HG03565 (cell line): ENCODE measurements around the gene POLA2.

Experiments
- ATAC-seq: cut with Tn5 transposase; IDR thresholded peaks from one replicate; pipeline ENCODE4 v1.9.1; 2021; ENCODE audit warnings: mild to moderate bottlenecking, moderate library complexity; ENCODE audit not compliant: unreplicated experiment

The POLA2 gene

GRCh38 chr11:65305501-65306268 is 43.9 kb downstream of the POLA2 start:
- no peak for ATAC-seq

- no peak for ATAC-seq
Observed at GRCh38 chr11:65307298-65308229, 45.8 kb downstream of the POLA2 start.

DNA sequence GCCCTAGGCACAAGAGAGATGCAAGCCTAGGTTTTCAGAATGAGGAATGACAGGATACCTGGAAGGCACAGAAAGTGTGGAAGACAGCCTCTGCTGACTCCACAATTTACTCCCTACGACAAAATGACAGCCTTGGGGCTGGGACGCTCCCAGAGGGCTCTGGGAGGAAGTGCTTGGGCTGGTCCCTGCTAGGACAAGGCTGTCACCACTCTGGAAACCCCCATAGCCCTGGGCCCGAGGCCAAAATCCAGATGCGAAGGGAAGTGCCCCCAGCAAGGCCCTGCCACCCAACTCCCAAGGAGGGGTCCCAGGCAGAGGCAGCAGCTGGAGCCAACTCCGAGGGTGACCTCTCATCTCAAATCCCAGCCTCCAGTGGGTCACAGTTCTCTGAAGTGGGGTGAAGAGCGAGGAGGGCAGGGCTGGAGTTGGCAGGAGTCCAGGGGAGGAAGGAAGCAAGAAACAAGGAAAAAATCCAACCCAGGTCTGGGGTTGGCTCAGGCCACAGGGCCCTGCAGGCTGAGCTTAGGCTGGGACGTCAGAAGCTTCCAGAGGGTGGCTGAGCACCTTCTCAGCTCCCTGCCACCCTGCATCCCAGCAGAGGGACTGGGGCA is 46.6 kb downstream of the POLA2 start:
- no peak for ATAC-seq

GRCh38 chr11:65309006-65309405 is 47.2 kb downstream of the POLA2 start:
- no peak for ATAC-seq

DNA sequence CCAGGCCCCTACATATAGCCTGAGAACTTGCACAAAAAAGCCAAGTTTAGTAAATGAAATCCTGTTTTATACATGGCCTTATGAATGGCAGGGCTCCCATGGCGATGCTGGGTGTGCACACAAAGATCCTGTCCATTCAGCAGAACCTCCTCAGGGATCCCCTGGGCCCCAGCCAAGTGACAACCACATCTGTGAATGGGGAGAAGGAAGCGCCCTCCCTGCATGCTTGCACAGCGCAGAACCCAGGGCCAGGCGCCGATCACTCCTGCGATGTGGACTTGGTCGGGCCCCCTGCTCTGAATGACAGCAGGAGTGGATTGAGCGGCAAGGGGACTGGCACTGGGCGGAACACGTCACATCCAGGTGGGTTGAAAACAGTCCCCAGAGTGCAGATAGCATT is 48.5 kb downstream of the POLA2 start:
- ATAC-seq, result no peak

GRCh38 chr11:65310736-65311135 is 49.0 kb downstream of the POLA2 start:
- ATAC-seq, result no peak

DNA sequence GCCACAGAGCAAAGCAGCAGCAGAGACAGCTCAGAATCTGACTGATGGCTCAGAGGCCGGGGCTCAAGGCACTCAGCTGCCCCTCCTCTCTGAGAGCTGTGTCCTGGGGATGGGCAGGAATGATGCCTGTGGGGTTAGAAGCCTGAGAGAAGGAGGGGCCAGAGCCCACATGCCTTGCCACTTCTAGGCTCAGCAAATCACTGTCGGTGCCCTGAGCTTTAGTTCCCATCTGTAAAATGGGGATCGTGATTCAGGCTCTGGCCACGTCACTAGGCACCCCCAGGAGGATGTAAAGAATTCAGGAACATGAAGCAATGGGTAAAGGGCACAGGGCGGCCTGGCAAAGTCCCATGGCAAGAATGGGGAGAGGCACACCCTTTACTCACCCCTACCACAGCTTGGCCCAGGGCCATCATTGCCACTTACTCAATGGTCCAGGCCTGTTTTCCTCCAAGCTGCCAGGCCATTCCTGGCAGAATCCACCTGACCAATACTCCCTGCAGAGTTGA is 49.5 kb downstream of the POLA2 start:
- ATAC-seq, result no peak

DNA sequence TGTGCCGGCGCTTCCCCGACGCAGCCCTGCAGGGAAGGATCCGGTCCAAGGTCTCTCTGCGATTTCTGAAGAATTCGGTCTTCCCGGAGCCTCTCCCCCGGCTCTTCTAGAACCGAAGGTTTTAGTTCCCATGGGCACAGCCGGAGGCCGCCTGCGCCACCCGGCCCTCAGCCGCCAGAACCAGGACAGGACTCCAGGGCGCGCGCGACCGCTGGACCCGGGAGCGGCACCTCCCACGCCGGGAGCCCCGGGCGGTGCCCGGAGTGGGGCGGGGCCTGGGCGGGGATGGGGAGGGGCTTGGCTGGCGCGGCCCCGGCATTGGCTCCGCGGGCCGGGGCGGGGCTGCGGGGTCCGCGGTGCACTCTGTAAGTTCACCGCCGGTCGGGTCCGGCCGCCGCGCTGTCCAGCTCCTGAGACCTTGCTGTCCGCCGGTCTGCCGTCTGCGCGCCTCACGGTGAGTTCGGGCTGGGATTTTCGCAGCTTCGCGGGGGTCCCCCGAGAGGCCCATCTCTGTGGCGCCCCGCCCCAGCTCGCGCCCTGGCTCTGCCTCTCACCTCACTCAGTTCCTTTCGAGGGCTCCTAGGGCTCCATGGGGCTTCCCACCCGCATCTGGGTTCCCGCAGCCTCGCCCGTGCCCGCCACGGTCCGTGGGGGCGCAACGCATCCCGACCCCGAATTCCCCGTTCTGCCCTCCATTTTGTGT is 52.9 kb downstream of the POLA2 start, which contains the start of gene CDC42EP2:
Gene CDC42EP2, plus strand, starts transcription at position 366 of the 703 bp plus-strand sequence. CDS start 6,033 bp downstream, outside the sequence.
- ATAC-seq, result peak; percentile 48

DNA sequence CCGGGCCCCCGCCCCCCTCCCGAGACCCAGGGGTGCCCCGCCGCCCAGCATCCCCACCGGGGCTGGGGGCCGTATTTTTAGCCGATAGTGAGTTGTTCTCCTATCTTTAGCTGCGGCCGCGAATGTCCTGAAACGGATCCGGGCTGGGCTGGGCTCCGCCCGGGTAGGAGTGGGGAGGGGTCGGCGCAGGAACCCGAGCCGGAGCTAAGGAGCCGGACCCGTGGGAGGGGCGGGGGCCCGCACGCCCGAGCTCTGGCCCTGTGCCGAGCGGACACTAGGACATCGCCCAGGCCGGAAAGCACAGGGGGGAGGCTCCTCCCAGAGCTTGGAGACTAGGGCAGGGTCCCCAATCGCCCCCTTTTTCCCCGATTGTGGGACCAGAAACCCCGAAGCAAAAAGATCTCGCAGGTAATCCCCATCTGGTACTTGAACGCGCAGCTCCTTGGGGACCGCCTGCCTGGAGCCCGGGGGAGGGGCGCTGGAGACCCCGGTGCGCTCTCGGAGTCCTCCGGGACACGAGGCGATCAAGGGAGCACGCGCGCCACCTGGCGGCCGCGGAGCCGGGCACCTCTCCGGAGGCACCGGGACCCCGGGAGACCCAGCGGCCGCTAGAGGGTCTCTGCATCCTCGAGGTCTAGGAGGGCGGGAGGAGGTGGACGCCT is 53.6 kb downstream of the POLA2 start:
- no peak for ATAC-seq

DNA sequence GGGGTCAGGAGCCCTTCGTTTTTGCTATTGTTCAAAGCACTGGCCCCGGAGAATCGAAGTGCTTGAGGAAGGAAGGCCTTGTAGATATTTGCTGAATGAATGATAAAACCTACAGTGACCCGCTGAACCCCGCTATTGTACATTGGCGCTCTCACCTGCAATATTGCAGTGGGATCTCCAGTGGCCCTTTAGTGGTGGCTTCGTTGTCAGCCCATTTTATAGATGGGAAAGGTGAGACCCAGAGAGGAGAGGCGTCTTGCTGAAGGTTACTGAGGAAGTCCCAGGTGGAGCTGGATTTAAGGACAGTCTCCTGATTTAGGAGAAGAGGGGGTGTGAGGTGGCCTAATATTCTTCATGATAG is 54.1 kb downstream of the POLA2 start:
- ATAC-seq, result no peak

- ATAC-seq, result no peak
Observed at GRCh38 chr11:65316227-65317024, 54.7 kb downstream of the POLA2 start.

DNA sequence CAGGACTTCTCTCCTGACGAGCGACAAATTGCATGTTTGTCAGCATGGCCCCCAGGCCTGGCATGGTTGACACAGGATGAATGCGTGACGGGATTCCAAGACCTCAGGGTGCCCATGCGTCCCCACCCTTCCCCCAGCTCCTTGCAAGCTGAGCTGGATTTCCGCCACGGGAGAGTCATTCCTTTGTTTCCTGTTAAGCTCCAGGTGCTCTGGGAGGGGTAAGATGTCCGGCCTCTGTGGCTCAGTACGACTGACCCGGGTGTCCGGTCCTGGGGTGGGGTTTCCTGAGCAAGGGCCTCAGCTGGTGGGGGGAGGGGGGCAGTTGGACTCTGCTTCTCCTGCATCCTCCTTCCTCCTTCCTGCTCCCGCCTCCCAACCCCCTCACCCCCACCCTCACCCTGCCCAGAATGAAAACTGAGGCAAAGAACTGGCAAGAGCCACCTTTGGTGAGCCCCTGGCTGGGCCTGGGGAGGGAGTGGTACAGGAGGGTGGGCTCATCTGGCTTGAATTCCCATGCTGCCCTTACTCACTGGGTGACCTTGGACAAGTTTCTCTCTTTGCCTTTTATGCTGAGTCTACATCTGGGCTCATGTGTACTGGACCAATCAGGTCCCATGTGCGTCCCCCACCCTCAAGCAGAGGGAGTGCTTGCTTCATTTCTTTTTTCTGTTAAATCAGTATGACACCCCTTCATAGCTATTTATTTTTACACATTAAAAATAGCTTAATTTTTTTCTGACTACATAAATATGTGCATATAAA is 55.4 kb downstream of the POLA2 start:
- no peak for ATAC-seq

GRCh38 chr11:65320386-65321075 is 58.8 kb downstream of the POLA2 start:
- ATAC-seq, result no peak

DNA sequence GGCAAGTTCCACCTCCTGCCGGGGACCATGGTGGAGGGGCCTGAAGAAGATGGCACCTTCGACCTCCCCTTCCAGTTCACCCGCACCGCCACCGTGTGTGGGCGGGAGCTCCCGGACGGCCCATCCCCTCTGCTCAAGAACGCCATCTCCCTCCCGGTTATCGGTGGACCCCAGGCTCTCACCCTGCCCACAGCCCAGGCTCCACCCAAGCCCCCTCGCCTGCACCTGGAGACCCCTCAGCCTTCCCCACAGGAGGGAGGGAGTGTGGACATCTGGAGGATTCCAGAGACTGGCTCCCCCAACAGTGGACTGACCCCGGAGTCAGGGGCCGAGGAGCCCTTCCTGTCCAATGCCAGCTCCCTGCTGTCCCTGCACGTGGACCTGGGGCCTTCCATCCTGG is 59.3 kb downstream of the POLA2 start:
- ATAC-seq, result no peak

GRCh38 chr11:65321828-65322485 is 60.2 kb downstream of the POLA2 start:
- no peak for ATAC-seq

GRCh38 chr11:65323813-65324212 is 62.1 kb downstream of the POLA2 start:
- ATAC-seq, result no peak

DNA sequence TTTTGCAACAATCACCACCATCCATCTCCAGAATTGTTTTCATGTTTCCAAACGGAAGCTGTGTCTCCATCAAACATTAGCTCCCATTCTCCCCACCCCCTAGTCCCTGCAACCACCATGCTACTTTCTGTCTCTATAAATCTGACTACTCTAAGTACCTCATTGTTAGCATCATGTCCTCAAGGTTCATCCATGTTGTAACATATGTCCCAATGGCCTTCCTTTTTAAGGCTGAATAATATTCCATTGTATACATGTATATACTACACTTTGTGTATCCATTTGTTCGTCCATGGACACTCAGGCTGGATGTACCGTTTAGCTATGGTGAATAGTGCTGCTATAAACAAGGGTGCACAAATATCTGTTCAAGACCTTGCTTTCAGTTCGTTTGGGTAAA is 63.7 kb downstream of the POLA2 start:
- no peak for ATAC-seq

- no peak for ATAC-seq
Observed at GRCh38 chr11:65327021-65327420, 65.3 kb downstream of the POLA2 start.
